HEK293 (cell line): ENCODE measurements around the gene WLS.

Source experiments
- INSM2 ChIP-seq: fragments of 450-650 bp; formaldehyde crosslinking; IDR thresholded peaks from 2 replicates; pipeline ENCODE4 v1.5.1; 2016; ENCODE audit warnings: missing biosample characterization, missing genetic modification characterization
- MEIS1 ChIP-seq: sonication (generic); formaldehyde crosslinking; IDR thresholded peaks from 2 replicates; pipeline ENCODE4 v1.8.1; 2022; ENCODE audit warnings: missing genetic modification reagents, mild to moderate bottlenecking, borderline replicate concordance
- PATZ1 ChIP-seq: fragments of 450-650 bp; formaldehyde crosslinking; IDR thresholded peaks from 2 replicates; pipeline ENCODE4 v1.5.1; 2016; ENCODE audit warnings: missing biosample characterization, missing genetic modification characterization
- ZBTB10 ChIP-seq: fragments of 450-650 bp; formaldehyde crosslinking; IDR thresholded peaks from 2 replicates; pipeline ENCODE4 v1.5.1; 2016; ENCODE audit warnings: missing biosample characterization, missing genetic modification characterization
- ZFHX2 ChIP-seq: fragments of 450-650 bp; formaldehyde crosslinking; conservative IDR thresholded peaks from 2 replicates; pipeline ENCODE4 v1.5.1; 2016; ENCODE audit warnings: missing biosample characterization, missing genetic modification characterization
- ZFP3 ChIP-seq: fragments of 450-650 bp; formaldehyde crosslinking; IDR thresholded peaks from 2 replicates; pipeline ENCODE4 v1.5.1; 2016; ENCODE audit warnings: low read depth, missing biosample characterization, missing genetic modification characterization
- ZNF157 ChIP-seq: fragments of 450-650 bp; formaldehyde crosslinking; IDR thresholded peaks from 2 replicates; pipeline ENCODE4 v1.5.1; 2016; ENCODE audit warnings: missing biosample characterization, missing genetic modification characterization
- ZNF18 ChIP-seq: fragments of 450-650 bp; formaldehyde crosslinking; IDR thresholded peaks from 2 replicates; pipeline ENCODE4 v1.5.1; 2016; ENCODE audit warnings: missing biosample characterization, missing genetic modification characterization
- ZNF19 ChIP-seq: fragments of 450-650 bp; formaldehyde crosslinking; IDR thresholded peaks from 2 replicates; pipeline ENCODE4; 2016; ENCODE audit warnings: missing biosample characterization, missing genetic modification characterization, low read depth
- ZNF221 ChIP-seq: fragments of 450-650 bp; formaldehyde crosslinking; IDR thresholded peaks from 2 replicates; pipeline ENCODE4 v1.5.1; 2017; ENCODE audit warnings: missing biosample characterization, missing genetic modification characterization, borderline replicate concordance
- ZNF423 ChIP-seq: fragments of 450-650 bp; formaldehyde crosslinking; IDR thresholded peaks from 2 replicates; pipeline ENCODE4 v1.5.1; 2016; ENCODE audit warnings: missing biosample characterization, missing genetic modification characterization
- ZNF514 ChIP-seq: fragments of 450-650 bp; formaldehyde crosslinking; IDR thresholded peaks from 2 replicates; pipeline ENCODE4 v1.5.1; 2016; ENCODE audit warnings: missing biosample characterization, missing genetic modification characterization
- ZNF521 ChIP-seq: fragments of 450-650 bp; formaldehyde crosslinking; IDR thresholded peaks from 2 replicates; pipeline ENCODE4 v1.5.1; 2017; ENCODE audit warnings: missing biosample characterization, mild to moderate bottlenecking, missing genetic modification characterization
- ZNF530 ChIP-seq: fragments of 450-650 bp; formaldehyde crosslinking; IDR thresholded peaks from 2 replicates; pipeline ENCODE4 v1.5.1; 2016; ENCODE audit warnings: low read depth, missing biosample characterization, missing genetic modification characterization
- ZNF549 ChIP-seq: fragments of 450-650 bp; IDR thresholded peaks from 2 replicates; pipeline ENCODE4 v1.5.1; 2018; ENCODE audit warnings: missing biosample characterization, missing genetic modification characterization, mild to moderate bottlenecking, inconsistent platforms, moderate library complexity
- ZNF596 ChIP-seq: fragments of 450-650 bp; IDR thresholded peaks from 2 replicates; pipeline ENCODE4 v1.5.0; 2018; ENCODE audit warnings: missing biosample characterization, mild to moderate bottlenecking, missing genetic modification characterization, moderate library complexity
- ZNF664 ChIP-seq: fragments of 450-650 bp; formaldehyde crosslinking; IDR thresholded peaks from 2 replicates; pipeline ENCODE4 v1.5.1; 2016; ENCODE audit warnings: missing biosample characterization, missing genetic modification characterization
- ZNF707 ChIP-seq: fragments of 450-650 bp; formaldehyde crosslinking; IDR thresholded peaks from 2 replicates; pipeline ENCODE4 v1.5.1; 2016; ENCODE audit warnings: missing biosample characterization, missing genetic modification characterization
- ZSCAN30 ChIP-seq: fragments of 450-650 bp; IDR thresholded peaks from 2 replicates; pipeline ENCODE4 v1.5.1; 2018; ENCODE audit warnings: missing biosample characterization, mild to moderate bottlenecking, missing genetic modification characterization, moderate library complexity
- TF ChIP-seq, protein P1 (sequence below): fragments of 450-650 bp; formaldehyde crosslinking; IDR thresholded peaks from 2 replicates; pipeline ENCODE4 v1.5.1; 2016; ENCODE audit warnings: missing biosample characterization, missing genetic modification characterization, low read depth
- TF ChIP-seq, protein P2 (sequence below): fragments of 450-650 bp; formaldehyde crosslinking; IDR thresholded peaks from 2 replicates; pipeline ENCODE4 v1.5.1; 2016; ENCODE audit warnings: missing biosample characterization, missing genetic modification characterization
- TF ChIP-seq, protein P3 (sequence below): fragments of 450-650 bp; formaldehyde crosslinking; IDR thresholded peaks from 2 replicates; pipeline ENCODE4 v1.5.1; 2016; ENCODE audit warnings: missing biosample characterization, missing genetic modification characterization, low read depth
- TF ChIP-seq, protein P4 (sequence below): fragments of 450-650 bp; IDR thresholded peaks from 2 replicates; pipeline ENCODE4 v1.5.1; 2018; ENCODE audit warnings: missing biosample characterization, mild to moderate bottlenecking, missing genetic modification characterization

WLS gene

DNA sequence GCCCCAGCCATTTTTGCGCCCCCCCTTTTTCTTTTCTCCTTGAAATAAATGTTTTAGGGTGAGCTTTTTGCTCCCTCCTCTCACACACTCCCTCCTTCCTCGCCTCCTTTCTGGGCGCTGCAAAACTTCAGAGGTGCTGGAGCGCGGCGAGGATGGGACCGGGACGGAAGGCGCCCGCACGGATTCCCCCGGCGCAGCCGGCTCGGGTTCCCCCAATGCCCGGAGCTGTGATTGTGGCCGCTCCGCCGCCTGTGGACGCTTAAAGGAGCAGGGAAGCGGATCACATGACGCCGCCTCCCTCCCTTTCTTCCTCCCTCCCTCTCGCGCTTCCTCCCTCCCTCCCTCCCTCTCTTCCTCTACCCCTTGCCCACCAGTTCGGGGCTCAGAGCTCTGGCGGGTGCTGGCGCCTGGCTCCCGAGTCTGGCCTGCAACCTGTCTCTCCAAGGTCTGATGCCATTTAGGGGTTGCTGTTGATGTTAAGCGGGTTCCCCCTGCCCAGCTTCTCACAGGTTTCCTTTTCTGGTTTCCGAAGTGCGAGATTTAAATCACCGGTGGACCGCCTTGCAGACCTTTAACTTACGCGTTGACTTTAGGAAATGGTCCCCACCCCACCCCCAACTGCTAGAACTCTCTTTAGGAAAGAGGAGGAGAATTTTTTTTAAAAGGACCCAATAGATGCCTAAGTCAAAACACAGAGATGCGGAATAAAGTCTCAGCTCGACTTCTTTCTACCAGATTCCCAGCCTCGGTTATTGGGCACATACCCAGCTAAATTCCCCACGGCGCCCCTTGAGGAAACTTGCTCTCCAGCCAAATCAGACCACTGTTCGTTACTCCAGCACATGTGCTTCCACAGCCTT lies at the start of gene WLS (continued):
- TF ChIP-seq PATZ1 (peak; percentile 50), ZNF18 (tag by site-specific recombination) (no peak), ZNF514 (tag by site-specific recombination) (no peak), ZNF221 (tag by site-specific recombination) (no peak), ZNF530 (tag by site-specific recombination) (no peak), ZNF707 (tag by site-specific recombination) (no peak), ZNF664 (tag by site-specific recombination) (no peak), MEIS1 (CRISPR knock-in tag) (no peak), ZNF423 (no peak), ZNF521 (tag by site-specific recombination) (no peak), ZBTB10 (tag by site-specific recombination) (0 out of 2 replicates have a peak, but pooled peaks have one; percentile 6), INSM2 (no peak), ZSCAN30 (no peak), ZFP3 (tag by site-specific recombination) (no peak), ZNF157 (tag by site-specific recombination) (no peak), ZNF549 (tag by site-specific recombination) (no peak), ZNF596 (tag by site-specific recombination) (no peak), ZNF19 (tag by site-specific recombination) (no peak), ZFHX2 (tag by site-specific recombination) (no peak)
- TF ChIP-seq, protein P1, sequence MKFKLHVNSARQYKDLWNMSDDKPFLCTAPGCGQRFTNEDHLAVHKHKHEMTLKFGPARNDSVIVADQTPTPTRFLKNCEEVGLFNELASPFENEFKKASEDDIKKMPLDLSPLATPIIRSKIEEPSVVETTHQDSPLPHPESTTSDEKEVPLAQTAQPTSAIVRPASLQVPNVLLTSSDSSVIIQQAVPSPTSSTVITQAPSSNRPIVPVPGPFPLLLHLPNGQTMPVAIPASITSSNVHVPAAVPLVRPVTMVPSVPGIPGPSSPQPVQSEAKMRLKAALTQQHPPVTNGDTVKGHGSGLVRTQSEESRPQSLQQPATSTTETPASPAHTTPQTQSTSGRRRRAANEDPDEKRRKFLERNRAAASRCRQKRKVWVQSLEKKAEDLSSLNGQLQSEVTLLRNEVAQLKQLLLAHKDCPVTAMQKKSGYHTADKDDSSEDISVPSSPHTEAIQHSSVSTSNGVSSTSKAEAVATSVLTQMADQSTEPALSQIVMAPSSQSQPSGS, result no peak
- TF ChIP-seq, protein P2, sequence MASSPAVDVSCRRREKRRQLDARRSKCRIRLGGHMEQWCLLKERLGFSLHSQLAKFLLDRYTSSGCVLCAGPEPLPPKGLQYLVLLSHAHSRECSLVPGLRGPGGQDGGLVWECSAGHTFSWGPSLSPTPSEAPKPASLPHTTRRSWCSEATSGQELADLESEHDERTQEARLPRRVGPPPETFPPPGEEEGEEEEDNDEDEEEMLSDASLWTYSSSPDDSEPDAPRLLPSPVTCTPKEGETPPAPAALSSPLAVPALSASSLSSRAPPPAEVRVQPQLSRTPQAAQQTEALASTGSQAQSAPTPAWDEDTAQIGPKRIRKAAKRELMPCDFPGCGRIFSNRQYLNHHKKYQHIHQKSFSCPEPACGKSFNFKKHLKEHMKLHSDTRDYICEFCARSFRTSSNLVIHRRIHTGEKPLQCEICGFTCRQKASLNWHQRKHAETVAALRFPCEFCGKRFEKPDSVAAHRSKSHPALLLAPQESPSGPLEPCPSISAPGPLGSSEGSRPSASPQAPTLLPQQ (tag by site-specific recombination), result peak; percentile 46; the same call in 1 of the 2 replicates
- TF ChIP-seq, protein P3, sequence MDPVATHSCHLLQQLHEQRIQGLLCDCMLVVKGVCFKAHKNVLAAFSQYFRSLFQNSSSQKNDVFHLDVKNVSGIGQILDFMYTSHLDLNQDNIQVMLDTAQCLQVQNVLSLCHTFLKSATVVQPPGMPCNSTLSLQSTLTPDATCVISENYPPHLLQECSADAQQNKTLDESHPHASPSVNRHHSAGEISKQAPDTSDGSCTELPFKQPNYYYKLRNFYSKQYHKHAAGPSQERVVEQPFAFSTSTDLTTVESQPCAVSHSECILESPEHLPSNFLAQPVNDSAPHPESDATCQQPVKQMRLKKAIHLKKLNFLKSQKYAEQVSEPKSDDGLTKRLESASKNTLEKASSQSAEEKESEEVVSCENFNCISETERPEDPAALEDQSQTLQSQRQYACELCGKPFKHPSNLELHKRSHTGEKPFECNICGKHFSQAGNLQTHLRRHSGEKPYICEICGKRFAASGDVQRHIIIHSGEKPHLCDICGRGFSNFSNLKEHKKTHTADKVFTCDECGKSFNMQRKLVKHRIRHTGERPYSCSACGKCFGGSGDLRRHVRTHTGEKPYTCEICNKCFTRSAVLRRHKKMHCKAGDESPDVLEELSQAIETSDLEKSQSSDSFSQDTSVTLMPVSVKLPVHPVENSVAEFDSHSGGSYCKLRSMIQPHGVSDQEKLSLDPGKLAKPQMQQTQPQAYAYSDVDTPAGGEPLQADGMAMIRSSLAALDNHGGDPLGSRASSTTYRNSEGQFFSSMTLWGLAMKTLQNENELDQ, result no peak
- TF ChIP-seq, protein P4, sequence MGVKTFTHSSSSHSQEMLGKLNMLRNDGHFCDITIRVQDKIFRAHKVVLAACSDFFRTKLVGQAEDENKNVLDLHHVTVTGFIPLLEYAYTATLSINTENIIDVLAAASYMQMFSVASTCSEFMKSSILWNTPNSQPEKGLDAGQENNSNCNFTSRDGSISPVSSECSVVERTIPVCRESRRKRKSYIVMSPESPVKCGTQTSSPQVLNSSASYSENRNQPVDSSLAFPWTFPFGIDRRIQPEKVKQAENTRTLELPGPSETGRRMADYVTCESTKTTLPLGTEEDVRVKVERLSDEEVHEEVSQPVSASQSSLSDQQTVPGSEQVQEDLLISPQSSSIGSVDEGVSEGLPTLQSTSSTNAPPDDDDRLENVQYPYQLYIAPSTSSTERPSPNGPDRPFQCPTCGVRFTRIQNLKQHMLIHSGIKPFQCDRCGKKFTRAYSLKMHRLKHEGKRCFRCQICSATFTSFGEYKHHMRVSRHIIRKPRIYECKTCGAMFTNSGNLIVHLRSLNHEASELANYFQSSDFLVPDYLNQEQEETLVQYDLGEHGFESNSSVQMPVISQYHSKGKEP (tag by site-specific recombination), result no peak
